ENCODE measurements around the gene PRSS27. TPM values are rescaled to one million over a fixed set of nuclear protein-coding genes. Genes with fewer than 3 reads are reported as not detected.

Gene PRSS27
- total and polyA plus RNA-seq, 2 donors = 0.28 to 6.5 TPM

GRCh38 chr16:2702871-2703745 lies 16.9 kb downstream of the PRSS27 start:
- no peaks in the 10 kb centered on the region for H3K27me3 ChIP-seq (ENCODE audit: control insufficient read depth in 2 of 2, insufficient read depth in 1 of 2, low read length in 1 of 2)
- no peak for DNase-seq (ENCODE audit: low read depth in 6 of 9, low spot score in 9 of 9)
- no peaks in the 10 kb centered on the region for H3K4me1 ChIP-seq (ENCODE audit: control insufficient read depth in 2 of 2, insufficient read depth in 2 of 2, low read length in 2 of 2)
- H3K36me3 ChIP-seq (ENCODE audit: control insufficient read depth in 2 of 2, insufficient read depth in 2 of 2, low read length in 1 of 2) = peaks cover 63 to 95% of the 10 kb centered on the region in 2 donors
- H3K4me3 ChIP-seq (ENCODE audit: low read length in 2 of 2) = no peak overlapping the region
- 98% methylated on average over 28 of the region's 28 CpGs for WGBS
- no peak overlapping the region for H3K27ac ChIP-seq (ENCODE audit: low read depth in 1 of 2, low read length in 1 of 2)
- no peaks in the 10 kb centered on the region for H3K9me3 ChIP-seq (ENCODE audit: control insufficient read depth in 2 of 2, insufficient read depth in 1 of 2, low read length in 1 of 2)

GRCh38 chr16:2702438-2702825 lies 17.6 kb downstream of the PRSS27 start:
- no peaks in the 10 kb centered on the region for H3K9me3 ChIP-seq (ENCODE audit: control insufficient read depth in 2 of 2, insufficient read depth in 1 of 2, low read length in 1 of 2)
- H3K27ac ChIP-seq (ENCODE audit: low read depth in 1 of 2, low read length in 1 of 2) = no peak overlapping the region
- no peak for DNase-seq (ENCODE audit: low read depth in 6 of 9, low spot score in 9 of 9)
- WGBS = 98% methylated on average over 13 of the region's 13 CpGs
- no peaks in the 10 kb centered on the region for H3K4me1 ChIP-seq (ENCODE audit: control insufficient read depth in 2 of 2, insufficient read depth in 2 of 2, low read length in 2 of 2)
- H3K27me3 ChIP-seq (ENCODE audit: control insufficient read depth in 2 of 2, insufficient read depth in 1 of 2, low read length in 1 of 2) = no peaks in the 10 kb centered on the region
- no peak overlapping the region for H3K4me3 ChIP-seq (ENCODE audit: low read length in 2 of 2)
- H3K36me3 ChIP-seq (ENCODE audit: control insufficient read depth in 2 of 2, insufficient read depth in 2 of 2, low read length in 1 of 2) = peaks cover 61 to 95% of the 10 kb centered on the region in 2 donors

- no peak for DNase-seq (ENCODE audit: low read depth in 6 of 9, low spot score in 9 of 9)
- 93% methylated on average over 29 of the region's 29 CpGs for WGBS
- no peak overlapping the region for H3K4me3 ChIP-seq (ENCODE audit: low read length in 2 of 2)
- H3K27ac ChIP-seq (ENCODE audit: low read depth in 1 of 2, low read length in 1 of 2) = no peak overlapping the region
- H3K27me3 ChIP-seq (ENCODE audit: control insufficient read depth in 2 of 2, insufficient read depth in 1 of 2, low read length in 1 of 2) = no peaks in the 10 kb centered on the region
- H3K4me1 ChIP-seq (ENCODE audit: control insufficient read depth in 2 of 2, insufficient read depth in 2 of 2, low read length in 2 of 2) = no peaks in the 10 kb centered on the region
- peaks cover 62 to 95% of the 10 kb centered on the region in 2 donors for H3K36me3 ChIP-seq (ENCODE audit: control insufficient read depth in 2 of 2, insufficient read depth in 2 of 2, low read length in 1 of 2)
- no peaks in the 10 kb centered on the region for H3K9me3 ChIP-seq (ENCODE audit: control insufficient read depth in 2 of 2, insufficient read depth in 1 of 2, low read length in 1 of 2)
Observed at GRCh38 chr16:2701713-2702437, 18.1 kb downstream of the PRSS27 start.

GRCh38 chr16:2701272-2701671 lies 18.8 kb downstream of the PRSS27 start:
- H3K9me3 ChIP-seq (ENCODE audit: control insufficient read depth in 2 of 2, insufficient read depth in 1 of 2, low read length in 1 of 2) = no peaks in the 10 kb centered on the region
- no peaks in the 10 kb centered on the region for H3K4me1 ChIP-seq (ENCODE audit: control insufficient read depth in 2 of 2, insufficient read depth in 2 of 2, low read length in 2 of 2)
- no peak overlapping the region for H3K27ac ChIP-seq (ENCODE audit: low read depth in 1 of 2, low read length in 1 of 2)
- 98% methylated on average over 15 of the region's 15 CpGs for WGBS
- H3K4me3 ChIP-seq (ENCODE audit: low read length in 2 of 2) = no peak overlapping the region
- no peak for DNase-seq (ENCODE audit: low read depth in 6 of 9, low spot score in 9 of 9)
- H3K36me3 ChIP-seq (ENCODE audit: control insufficient read depth in 2 of 2, insufficient read depth in 2 of 2, low read length in 1 of 2) = peaks cover 62 to 93% of the 10 kb centered on the region in 2 donors
- H3K27me3 ChIP-seq (ENCODE audit: control insufficient read depth in 2 of 2, insufficient read depth in 1 of 2, low read length in 1 of 2) = no peaks in the 10 kb centered on the region

- H3K4me3 ChIP-seq (ENCODE audit: low read length in 2 of 2) = no peak overlapping the region
- H3K9me3 ChIP-seq (ENCODE audit: control insufficient read depth in 2 of 2, insufficient read depth in 1 of 2, low read length in 1 of 2) = no peaks in the 10 kb centered on the region
- H3K27ac ChIP-seq (ENCODE audit: low read depth in 1 of 2, low read length in 1 of 2) = no peak overlapping the region
- 96% methylated on average over 13 of the region's 13 CpGs for WGBS
- DNase-seq (ENCODE audit: low read depth in 6 of 9, low spot score in 9 of 9) = no peak
- no peaks in the 10 kb centered on the region for H3K27me3 ChIP-seq (ENCODE audit: control insufficient read depth in 2 of 2, insufficient read depth in 1 of 2, low read length in 1 of 2)
- peaks cover 58 to 89% of the 10 kb centered on the region in 2 donors for H3K36me3 ChIP-seq (ENCODE audit: control insufficient read depth in 2 of 2, insufficient read depth in 2 of 2, low read length in 1 of 2)
- no peaks in the 10 kb centered on the region for H3K4me1 ChIP-seq (ENCODE audit: control insufficient read depth in 2 of 2, insufficient read depth in 2 of 2, low read length in 2 of 2)
Observed at GRCh38 chr16:2700786-2701185, 19.2 kb downstream of the PRSS27 start.

GRCh38 chr16:2699791-2700600 lies 20.0 kb downstream of the PRSS27 start:
- Histone ChIP-seq H3K9me3 (ENCODE audit: control insufficient read depth in 2 of 2, insufficient read depth in 1 of 2, low read length in 1 of 2) (no peaks in the 10 kb centered on the region), H3K4me3 (ENCODE audit: low read length in 2 of 2) (no peak overlapping the region), H3K27ac (ENCODE audit: low read depth in 1 of 2, low read length in 1 of 2) (no peak overlapping the region), H3K27me3 (ENCODE audit: control insufficient read depth in 2 of 2, insufficient read depth in 1 of 2, low read length in 1 of 2) (no peaks in the 10 kb centered on the region), H3K36me3 (ENCODE audit: control insufficient read depth in 2 of 2, insufficient read depth in 2 of 2, low read length in 1 of 2) (peaks cover 53 to 82% of the 10 kb centered on the region in 2 donors), H3K4me1 (ENCODE audit: control insufficient read depth in 2 of 2, insufficient read depth in 2 of 2, low read length in 2 of 2) (no peaks in the 10 kb centered on the region)
- no peak for DNase-seq (ENCODE audit: low read depth in 6 of 9, low spot score in 9 of 9)
- WGBS = 97% methylated on average over 28 of the region's 28 CpGs

- Histone ChIP-seq H3K4me3 (ENCODE audit: low read length in 2 of 2) (no peak overlapping the region), H3K4me1 (ENCODE audit: control insufficient read depth in 2 of 2, insufficient read depth in 2 of 2, low read length in 2 of 2) (no peaks in the 10 kb centered on the region), H3K27me3 (ENCODE audit: control insufficient read depth in 2 of 2, insufficient read depth in 1 of 2, low read length in 1 of 2) (no peaks in the 10 kb centered on the region), H3K27ac (ENCODE audit: low read depth in 1 of 2, low read length in 1 of 2) (no peak overlapping the region), H3K9me3 (ENCODE audit: control insufficient read depth in 2 of 2, insufficient read depth in 1 of 2, low read length in 1 of 2) (no peaks in the 10 kb centered on the region), H3K36me3 (ENCODE audit: control insufficient read depth in 2 of 2, insufficient read depth in 2 of 2, low read length in 1 of 2) (peaks cover 51 to 74% of the 10 kb centered on the region in 2 donors)
- DNase-seq (ENCODE audit: low read depth in 6 of 9, low spot score in 9 of 9) = no peak
- WGBS = 97% methylated on average over 32 of the region's 32 CpGs
Observed at GRCh38 chr16:2698965-2699750, 20.9 kb downstream of the PRSS27 start.

- Histone ChIP-seq H3K36me3 (ENCODE audit: control insufficient read depth in 2 of 2, insufficient read depth in 2 of 2, low read length in 1 of 2) (peaks cover 51 to 67% of the 10 kb centered on the region in 2 donors), H3K4me1 (ENCODE audit: control insufficient read depth in 2 of 2, insufficient read depth in 2 of 2, low read length in 2 of 2) (peaks cover 0 to under 1% of the 10 kb centered on the region in 2 donors), H3K4me3 (ENCODE audit: low read length in 2 of 2) (no peak overlapping the region), H3K27me3 (ENCODE audit: control insufficient read depth in 2 of 2, insufficient read depth in 1 of 2, low read length in 1 of 2) (no peaks in the 10 kb centered on the region), H3K9me3 (ENCODE audit: control insufficient read depth in 2 of 2, insufficient read depth in 1 of 2, low read length in 1 of 2) (no peaks in the 10 kb centered on the region), H3K27ac (ENCODE audit: low read depth in 1 of 2, low read length in 1 of 2) (no peak overlapping the region)
- WGBS = 98% methylated on average over 28 of the region's 28 CpGs
- DNase-seq (ENCODE audit: low read depth in 6 of 9, low spot score in 9 of 9) = no peak
Observed at GRCh38 chr16:2698103-2698870, 21.7 kb downstream of the PRSS27 start.

Measured in thymus (tissue), 11 donors.